Daoy (cell line): ENCODE data around the gene CCDC47. TPM values are rescaled to one million over a fixed set of nuclear protein-coding genes. Genes with fewer than 3 reads are reported as not detected.
A peak's percentile ranks its signal among the peaks of the same experiment; 100 is the strongest.

Experiments used
- DNase-seq: peaks from one replicate; pipeline ENCODE4 v3.0.0-alpha.2; 2015; ENCODE audit warnings: low read depth
- total RNA-seq: library from RNA; depleted of rRNA; stranded (reverse); fragments of >200 nt; shearing (Covaris generic); gene quantifications from 2 replicates; pipeline ENCODE4 v1.2.3, GENCODE V29; 2014

CCDC47 gene
- total RNA-seq, 1 experiment from 2014 or later, result 94.1 TPM

GRCh38 chr17:63785556-63785955, 12.2 kb upstream of the CCDC47 start:
- no peak for DNase-seq

GRCh38 chr17:63783522-63783921, 10.1 kb upstream of the CCDC47 start:
- no peak for DNase-seq

GRCh38 chr17:63780928-63781327, 7.5 kb upstream of the CCDC47 start:
- DNase-seq, result no peak

GRCh38 chr17:63780507-63780906, 7.1 kb upstream of the CCDC47 start:
- peak; percentile 9 for DNase-seq

GRCh38 chr17:63775420-63775819, 2.0 kb upstream of the CCDC47 start:
- DNase-seq, result no peak

- DNase-seq, result peak; percentile 13
Measured at GRCh38 chr17:63774969-63775265, 1.5 kb upstream of the CCDC47 start.

- peak; percentile 64 for DNase-seq
Measured at GRCh38 chr17:63774141-63774968, 958 bp upstream of the CCDC47 start, which contains the start of gene DDX42. Gene DDX42, plus strand, starts transcription at chr17:63774170. Its CDS starts 12,880 bp downstream, at chr17:63787050.

GRCh38 chr17:63772801-63773271, 561 bp downstream of the CCDC47 start:
- peak; percentile 7 for DNase-seq

GRCh38 chr17:63768433-63768832, 5.0 kb downstream of the CCDC47 start:
- no peak for DNase-seq

GRCh38 chr17:63766754-63767153, 6.6 kb downstream of the CCDC47 start:
- no peak for DNase-seq

GRCh38 chr17:63764716-63765115, 8.7 kb downstream of the CCDC47 start:
- no peak for DNase-seq

- DNase-seq, result no peak
Measured at GRCh38 chr17:63762161-63763078, 11.0 kb downstream of the CCDC47 start.

GRCh38 chr17:63760771-63761539, 12.4 kb downstream of the CCDC47 start:
- peak; percentile 24 for DNase-seq

- no peak for DNase-seq
Measured at GRCh38 chr17:63758428-63758827, 15.0 kb downstream of the CCDC47 start.

GRCh38 chr17:63754046-63754445, 19.4 kb downstream of the CCDC47 start:
- DNase-seq, result no peak

GRCh38 chr17:63753215-63753614, 20.2 kb downstream of the CCDC47 start:
- DNase-seq, result no peak

- DNase-seq, result no peak
Measured at GRCh38 chr17:63752707-63753106, 20.7 kb downstream of the CCDC47 start.

GRCh38 chr17:63751806-63752205, 21.6 kb downstream of the CCDC47 start:
- no peak for DNase-seq

- peak; percentile 99 for DNase-seq
Measured at GRCh38 chr17:63741408-63742173, 31.8 kb downstream of the CCDC47 start, which contains the start of gene STRADA. Gene STRADA, minus strand, starts transcription at chr17:63741799. Its CDS starts 13,430 bp downstream, at chr17:63728369.

GRCh38 chr17:63741143-63741407, 32.3 kb downstream of the CCDC47 start:
- no peak for DNase-seq

- peak; percentile 3 for DNase-seq
Measured at GRCh38 chr17:63740464-63741142, 32.8 kb downstream of the CCDC47 start.
